Epithelial cell of esophagus (primary cell): ENCODE results near the gene LTO1.

Experiments
- DNase-seq: peaks from one replicate; pipeline ENCODE4 v3.0.0; 2010; ENCODE audit warnings: low read depth
- H3K4me3 ChIP-seq: 2 replicates; pipeline ENCODE4 v1.5.1; 2011; ENCODE audit warnings: mild to moderate bottlenecking, low read length, control low read depth
- CTCF ChIP-seq: IDR thresholded peaks from 2 replicates; pipeline ENCODE4 v1.5.1; 2011; ENCODE audit warnings: low read depth, mild to moderate bottlenecking, low read length, control low read depth, inconsistent platforms; ENCODE audit not compliant: insufficient read depth; ENCODE audit errors: missing control alignments

LTO1 gene

GRCh38 chr11:69654001-69654659, 21.0 kb downstream of the LTO1 start:
- no peak for DNase-seq
- H3K4me3 ChIP-seq, result no peak overlapping the region

GRCh38 chr11:69653406-69653960, 21.7 kb downstream of the LTO1 start:
- DNase-seq, result no peak
- TF ChIP-seq CTCF, result no peak

More at GRCh38 chr11:69654001-69654659, 21.0 kb downstream of the LTO1 start:
- no peak for TF ChIP-seq CTCF

GRCh38 chr11:69652999-69653398, 22.2 kb downstream of the LTO1 start:
- DNase-seq, result no peak
- H3K4me3 ChIP-seq, result no peak overlapping the region
- TF ChIP-seq CTCF, result no peak

More at GRCh38 chr11:69653406-69653960, 21.7 kb downstream of the LTO1 start:
- H3K4me3 ChIP-seq, result no peak overlapping the region

GRCh38 chr11:69651834-69652620, 23.1 kb downstream of the LTO1 start:
- no peak overlapping the region for H3K4me3 ChIP-seq
- TF ChIP-seq CTCF, result no peak

GRCh38 chr11:69650832-69651344, 24.3 kb downstream of the LTO1 start:
- DNase-seq, result no peak
- TF ChIP-seq CTCF, result no peak
- no peak overlapping the region for H3K4me3 ChIP-seq

More at GRCh38 chr11:69651834-69652620, 23.1 kb downstream of the LTO1 start:
- DNase-seq, result no peak

- no peak for DNase-seq
- no peak overlapping the region for H3K4me3 ChIP-seq
- TF ChIP-seq CTCF, result no peak
Observed at GRCh38 chr11:69650081-69650831, 24.9 kb downstream of the LTO1 start.
